ENCODE results near the gene AKR7A3. TPM values are rescaled to one million over a fixed set of nuclear protein-coding genes. Genes with fewer than 3 reads are reported as not detected.

AKR7A3 gene
- total and polyA plus RNA-seq, 2 of the 4 experiments (the other 2 are of a cell fraction): 0.18 to 0.62 TPM

GRCh38 chr1:19289244-19289643 is 674 bp upstream of the AKR7A3 start:
- Histone ChIP-seq H4K5ac (ENCODE audit: low read depth, low read length) (no peak overlapping the region), H2AK9ac (replicated peaks; ENCODE audit: low read depth, low read length, poor library complexity) (no peak overlapping the region), H2BK120ac (ENCODE audit: low read depth, low read length) (no peak overlapping the region), H4K8ac (ENCODE audit: low read depth in 2 of 2, low read length in 2 of 2) (no peak overlapping the region), H4K20me1 (ENCODE audit: insufficient read depth, low read length) (no peaks in the 10 kb centered on the region), H2BK5ac (ENCODE audit: low read depth, low read length, poor library complexity, severe bottlenecking) (no peak overlapping the region), H3K56ac (ENCODE audit: extremely low read depth, insufficient read depth, low read length) (no peak overlapping the region), H3K27me3 (ENCODE audit: control insufficient read depth, insufficient read depth, low read length) (no peaks in the 10 kb centered on the region), H3K4ac (ENCODE audit: low read depth, low read length) (no peak overlapping the region), H3K4me1 (ENCODE audit: control insufficient read depth, insufficient read depth, low read length) (peaks cover 6% of the 10 kb centered on the region), H3K79me1 (ENCODE audit: low read depth in 1 of 2, low read length in 2 of 2) (no peaks in the 10 kb centered on the region; a peak in 1 of 4 replicates), H3K4me2 (ENCODE audit: low read depth, low read length) (peak overlapping the region; percentile 89; the same call in 1 of the 2 replicates), H2BK15ac (ENCODE audit: low read depth, low read length) (no peak overlapping the region), H2BK20ac (ENCODE audit: low read depth, low read length) (no peak overlapping the region), H3K36me3 (ENCODE audit: control insufficient read depth, insufficient read depth, low read length) (peaks cover 3% of the 10 kb centered on the region), H3K14ac (replicated peaks; ENCODE audit: low read depth, low read length) (no peak overlapping the region), H3K23ac (ENCODE audit: low read depth, low read length) (0 out of 2 replicates have a peak overlapping the region, but pooled peaks have one; percentile 6), H2AK5ac (ENCODE audit: low read depth, low read length) (no peak overlapping the region), H3K4me3 (ENCODE audit: insufficient read depth, low read depth, low read length) (no peak overlapping the region), H3K18ac (ENCODE audit: low read depth, low read length) (no peak overlapping the region), H3K9ac (ENCODE audit: low read depth, low read length) (no peak overlapping the region), H4K91ac (ENCODE audit: insufficient read depth, low read depth, low read length) (no peak overlapping the region), H3K9me3 (ENCODE audit: control insufficient read depth, insufficient read depth, low read length) (peaks cover 3% of the 10 kb centered on the region), H2AFZ (replicated peaks; ENCODE audit: low read length, poor library complexity) (no peak overlapping the region), H3K9me1 (ENCODE audit: insufficient read depth, low read length) (no peaks in the 10 kb centered on the region), H3K27ac (ENCODE audit: insufficient read depth, low read length) (no peak overlapping the region)
- dilution Hi-C loops (cut with HindIII; ENCODE audit: low sequenced_read_pairs, unreplicated experiment) (no loop called here), in situ Hi-C loops (cut with MboI; ENCODE audit: low sequenced_read_pairs) (no loop called here), intact Hi-C loops (cut with micrococcal nuclease) (no loop called here)
- 71% methylated on average over 1 of the region's 2 CpGs; no CpG with 5 or more reads in 1 of the 2 experiments for WGBS, 2 experiments (ENCODE audit: extremely low coverage in 2 of 2, insufficient read length in 1 of 2)
- TF ChIP-seq CTCF (conservative IDR thresholded peaks at IDR 0.05; ENCODE audit: low read depth, low read length) (no peak), CEBPB (IDR thresholded peaks at IDR 0.05; ENCODE audit: low read depth, low read length) (no peak), SMC3 (IDR thresholded peaks at IDR 0.05; ENCODE audit: low read depth, low read length) (no peak), MXI1 (IDR thresholded peaks at IDR 0.05; ENCODE audit: borderline replicate concordance, low read depth, low read length) (no peak), MAZ (IDR thresholded peaks at IDR 0.05; ENCODE audit: borderline replicate concordance, low read depth, low read length) (no peak), FOS (IDR thresholded peaks at IDR 0.05; ENCODE audit: low read depth, low read length) (no peak), NFE2L2 (IDR thresholded peaks at IDR 0.05; ENCODE audit: low read depth, low read length) (no peak), RFX5 (IDR thresholded peaks at IDR 0.05; ENCODE audit: low read depth, low read length) (no peak), USF2 (IDR thresholded peaks at IDR 0.05; ENCODE audit: low read depth, low read length) (no peak), RAD21 (IDR thresholded peaks at IDR 0.05; ENCODE audit: low read length) (no peak), RCOR1 (IDR thresholded peaks at IDR 0.05; ENCODE audit: insufficient replicate concordance, low read length) (no peak), BHLHE40 (IDR thresholded peaks at IDR 0.05; ENCODE audit: low read depth, low read length) (no peak), MAFK (IDR thresholded peaks at IDR 0.05; ENCODE audit: low read depth, low read length) (no peak), POLR2A (IDR thresholded peaks at IDR 0.05; ENCODE audit: low read depth, low read length) (no peak), CHD1 (IDR thresholded peaks at IDR 0.05; ENCODE audit: low read depth, low read length) (no peak), ELK1 (IDR thresholded peaks at IDR 0.05; ENCODE audit: borderline replicate concordance, low read depth, low read length) (no peak)
- POLR2A ChIA-PET (ENCODE audit: unreplicated experiment): no interaction called here
- DNase-seq (no peak), ATAC-seq (ENCODE audit: low read depth) (no peak)
- CTCF ChIA-PET: no interaction called here
- no TSS peak for BruUV-seq (replicated peaks)

Data from IMR-90 (cell line).